A204.1 (cell line): Measurements from ENCODE around the gene MAPT.
"Not testable (repeated sequence)": the region's sequence is repeated elsewhere in the genome, so short reads cannot be mapped to it uniquely, and the experiment has no call there.

Source experiments
- FAIRE-seq: peaks from 2 replicates; lab custom pipeline; 2012; peaks lifted over from hg19 to GRCh38; lab: Jason Lieb, UNC

The MAPT gene

DNA sequence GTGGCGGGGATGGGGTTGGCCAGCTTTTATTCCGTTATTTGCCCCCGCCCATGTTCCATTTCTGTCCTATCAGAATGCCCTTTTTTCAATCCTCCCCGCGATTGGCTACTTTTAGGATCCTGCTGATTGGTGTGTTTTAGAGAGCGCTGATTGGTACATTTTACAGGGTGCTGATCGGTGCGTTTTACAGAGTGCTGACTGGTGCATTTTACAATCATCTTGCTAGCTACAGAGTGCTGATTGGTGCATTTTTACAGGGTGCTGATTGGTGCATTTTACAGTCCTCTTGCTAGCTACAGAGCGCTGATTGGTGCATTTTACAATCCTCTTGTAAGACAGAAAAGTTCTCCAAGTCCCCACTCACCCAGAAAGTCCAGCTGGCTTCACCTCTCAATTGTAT is 32.2 kb upstream of the MAPT start:
- FAIRE-seq = not testable (repeated sequence)

- no peak for FAIRE-seq
These were observed 30.3 kb upstream of the MAPT start for GRCh38 chr17:45863857-45864654.

GRCh38 chr17:45867171-45867570 is 27.2 kb upstream of the MAPT start:
- FAIRE-seq = no peak

GRCh38 chr17:45867702-45868101 is 26.7 kb upstream of the MAPT start:
- FAIRE-seq = no peak

GRCh38 chr17:45868276-45868675 is 26.1 kb upstream of the MAPT start:
- no peak for FAIRE-seq

DNA sequence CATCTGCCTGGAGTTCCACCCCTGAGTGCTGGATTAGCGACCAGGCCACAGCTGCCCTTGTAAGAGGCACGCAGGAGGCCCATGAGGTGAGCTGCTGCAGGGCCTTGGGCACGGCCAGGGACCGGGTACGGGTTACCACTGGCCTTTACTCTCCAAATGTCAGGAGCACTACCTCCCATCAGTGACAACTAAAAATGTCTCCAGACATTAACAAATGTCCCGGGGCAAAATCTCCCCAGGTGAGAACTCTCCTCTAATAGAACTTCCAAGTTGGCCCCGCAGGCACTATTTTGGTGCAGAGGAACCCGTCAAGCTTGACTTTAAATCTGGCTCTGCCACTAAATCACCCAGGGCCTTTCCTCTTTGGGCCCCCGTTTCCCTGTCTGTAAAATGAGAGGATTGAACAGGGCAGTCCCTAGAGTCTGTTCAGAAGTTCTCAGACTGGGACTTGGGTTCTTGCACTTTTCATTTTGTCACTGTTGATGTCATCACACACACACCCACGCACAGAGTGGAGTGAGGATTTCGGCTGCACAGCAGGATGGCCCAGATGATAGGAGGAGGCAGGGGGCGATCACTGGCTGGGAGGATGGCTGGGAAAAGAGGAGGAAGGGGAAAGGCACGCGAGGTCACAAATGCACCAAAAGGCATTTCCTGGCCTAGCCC is 24.5 kb upstream of the MAPT start:
- FAIRE-seq = no peak

- no peak for FAIRE-seq
These were observed 23.9 kb upstream of the MAPT start for GRCh38 chr17:45870342-45870974.

GRCh38 chr17:45871718-45872117 is 22.6 kb upstream of the MAPT start:
- FAIRE-seq = no peak

GRCh38 chr17:45873728-45874127 is 20.6 kb upstream of the MAPT start:
- no peak for FAIRE-seq

GRCh38 chr17:45874151-45874550 is 20.2 kb upstream of the MAPT start:
- FAIRE-seq = no peak

DNA sequence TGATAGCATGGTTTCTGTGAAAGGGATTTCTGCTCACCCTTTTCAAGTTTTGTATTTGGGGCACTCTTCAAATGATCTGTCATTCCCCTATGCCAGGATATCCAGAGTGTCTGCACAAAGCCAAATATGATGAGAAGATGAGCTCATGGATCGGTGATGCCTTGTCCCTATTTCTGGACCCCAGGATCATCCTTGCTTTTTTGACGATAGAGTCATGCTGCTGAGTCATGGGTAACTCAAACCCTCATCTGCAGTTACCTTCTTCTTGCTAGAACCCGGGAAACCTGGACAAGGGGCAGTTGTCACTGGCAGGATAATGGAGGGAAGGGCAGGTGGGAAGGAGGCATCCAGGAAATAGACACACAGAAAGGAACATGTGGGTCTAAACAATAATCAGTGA is 17.8 kb upstream of the MAPT start:
- FAIRE-seq = no peak

DNA sequence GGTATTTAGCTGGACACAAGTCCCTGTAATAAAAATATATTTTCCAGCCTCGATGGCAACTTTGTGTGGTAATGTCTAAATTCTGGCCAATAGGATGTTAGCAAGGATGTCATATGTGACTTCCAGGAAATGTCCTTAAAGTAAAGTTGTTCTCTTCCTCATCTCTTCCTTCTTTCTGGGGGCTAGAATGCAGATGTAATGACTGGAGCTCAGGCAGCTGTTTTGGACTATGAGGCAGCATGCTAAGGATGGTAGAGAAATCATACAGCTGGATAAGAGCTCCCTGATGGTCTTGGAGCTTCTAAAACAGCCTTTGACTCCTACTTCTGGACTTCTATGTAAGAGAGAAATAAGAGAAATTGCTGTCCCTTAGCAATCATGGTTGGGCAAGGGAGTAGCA is 16.9 kb upstream of the MAPT start:
- FAIRE-seq = no peak

GRCh38 chr17:45883063-45883462 is 11.3 kb upstream of the MAPT start:
- no peak for FAIRE-seq

- FAIRE-seq = no peak
These were observed 7.5 kb upstream of the MAPT start for GRCh38 chr17:45886852-45887251.

- no peak for FAIRE-seq
These were observed 6.0 kb upstream of the MAPT start for GRCh38 chr17:45888392-45888791.

- no peak for FAIRE-seq
These were observed 4.8 kb upstream of the MAPT start for GRCh38 chr17:45889579-45889978.

DNA sequence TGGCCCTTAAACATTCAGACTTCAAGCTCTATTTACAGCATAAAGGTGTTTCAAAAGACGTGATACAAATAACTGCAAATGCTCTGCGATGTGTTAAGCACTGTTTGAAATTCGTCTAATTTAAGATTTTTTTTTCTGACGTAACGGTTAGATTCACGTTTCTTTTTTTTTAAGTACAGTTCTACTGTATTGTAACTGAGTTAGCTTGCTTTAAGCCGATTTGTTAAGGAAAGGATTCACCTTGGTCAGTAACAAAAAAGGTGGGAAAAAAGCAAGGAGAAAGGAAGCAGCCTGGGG is 681 bp upstream of the MAPT start:
- no peak for FAIRE-seq

DNA sequence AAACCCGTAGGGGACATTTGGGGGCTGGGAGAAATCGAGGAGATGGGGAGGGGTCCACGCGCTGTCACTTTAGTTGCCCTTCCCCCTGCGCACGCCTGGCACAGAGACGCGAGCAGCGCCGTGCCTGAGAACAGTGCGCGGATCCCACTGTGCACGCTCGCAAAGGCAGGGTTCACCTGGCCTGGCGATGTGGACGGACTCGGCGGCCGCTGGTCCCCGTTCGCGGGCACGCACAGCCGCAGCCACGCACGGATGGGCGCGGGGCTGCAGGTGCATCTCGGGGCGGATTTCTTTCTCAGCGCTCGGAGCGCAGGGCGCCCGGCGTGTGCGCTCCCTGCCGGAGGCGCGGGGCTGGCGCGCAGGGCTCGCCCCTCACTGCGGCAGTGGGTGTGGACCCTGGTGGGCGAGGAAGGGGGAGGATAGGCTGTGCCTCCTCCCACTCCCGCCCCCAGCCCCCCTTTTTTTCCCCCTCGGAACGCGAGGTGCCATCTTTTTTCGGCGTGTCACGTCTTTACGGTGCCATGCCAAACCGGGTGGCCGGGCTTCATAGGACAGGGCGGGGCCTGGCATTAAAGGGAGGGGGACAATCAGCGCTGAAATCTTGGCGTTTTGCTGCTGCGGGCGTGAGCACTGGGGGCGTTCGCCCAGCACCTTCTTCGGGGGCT is 1.1 kb downstream of the MAPT start:
- FAIRE-seq = no peak

- FAIRE-seq = no peak
These were observed 1.8 kb downstream of the MAPT start for GRCh38 chr17:45895969-45896785.

DNA sequence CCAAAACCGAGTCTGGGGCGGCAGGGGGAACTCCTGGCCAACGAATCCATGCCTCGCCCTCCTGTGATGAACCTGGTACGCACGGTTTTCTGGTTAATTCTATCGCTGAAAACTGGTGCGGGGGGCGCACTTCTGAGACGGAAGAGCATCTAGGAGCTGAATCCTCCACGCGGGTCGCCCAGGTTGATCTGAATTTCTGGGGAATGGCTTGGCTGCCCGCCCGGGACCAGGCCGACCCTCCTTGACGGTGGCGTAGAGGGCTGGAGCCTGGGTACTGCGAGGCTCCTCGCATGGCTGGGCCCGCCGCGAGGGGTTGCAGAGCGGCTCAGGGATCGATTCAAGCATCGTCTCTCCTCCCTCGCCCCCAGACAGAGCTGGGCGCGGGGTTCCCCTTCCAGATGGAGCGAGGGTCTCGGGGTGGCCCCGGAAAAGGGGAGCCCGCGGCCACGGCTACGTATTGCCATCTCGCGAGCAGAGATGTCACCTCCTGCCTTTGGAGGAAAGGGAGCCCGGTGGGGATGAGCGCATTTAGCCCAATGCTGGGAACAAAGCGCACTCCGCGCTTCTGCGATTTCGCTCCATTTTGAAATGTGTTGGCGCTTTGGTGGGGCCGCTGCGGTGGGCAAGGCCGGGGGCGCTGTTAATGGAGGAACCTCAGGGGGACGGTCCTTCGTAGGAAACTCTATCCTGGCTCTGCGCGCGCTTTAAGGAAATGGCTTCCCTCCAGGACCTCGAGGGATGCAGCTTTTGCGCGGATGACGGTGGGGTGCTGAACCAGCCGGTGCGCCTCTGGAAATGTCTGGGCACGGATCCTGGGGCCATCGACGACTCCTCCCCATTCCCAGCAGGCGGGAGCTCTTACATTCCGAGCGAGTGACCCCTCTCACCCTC is 2.7 kb downstream of the MAPT start:
- FAIRE-seq = no peak

GRCh38 chr17:45900136-45900535 is 5.8 kb downstream of the MAPT start:
- no peak for FAIRE-seq
